PFSK-1 (cell line): Measurements from ENCODE around the gene RAB14.

Experiments used
- POLR2AphosphoS5 ChIP-seq: IDR thresholded peaks from 2 replicates; pipeline ENCODE4 v1.6.1; 2012; ENCODE audit warnings: low read depth, mild to moderate bottlenecking, control low read depth, low read length, moderate library complexity
- REST ChIP-seq, 2 experiments: IDR thresholded peaks; 2 replicates each; pipeline versions ENCODE4 v1.6.1 to v1.8.0; 2011 to 2012; ENCODE audit warnings: low read depth in 2 of 2, low read length in 2 of 2, control low read depth in 1 of 2, inconsistent platforms in 1 of 2, mild to moderate bottlenecking in 1 of 2, moderate library complexity in 1 of 2; ENCODE audit not compliant: insufficient read depth in 1 of 2
- SIN3A ChIP-seq: IDR thresholded peaks from 2 replicates; pipeline ENCODE4 v1.6.1; 2012; ENCODE audit warnings: mild to moderate bottlenecking, low read length, moderate library complexity, borderline replicate concordance; ENCODE audit not compliant: insufficient read depth
- TAF1 ChIP-seq: IDR thresholded peaks from 2 replicates; pipeline ENCODE4 v1.6.1; 2012; ENCODE audit warnings: low read length, control low read depth, borderline replicate concordance; ENCODE audit not compliant: insufficient read depth

- no peak for TF ChIP-seq REST (IDR thresholded peaks at IDR 0.05; ENCODE audit: insufficient read depth in 1 of 2, low read depth in 2 of 2, low read length in 2 of 2)
- no peak for TF ChIP-seq SIN3A
- no peak for TF ChIP-seq POLR2AphosphoS5
- no peak for TF ChIP-seq TAF1
Observed at GRCh38 chr9:121143771-121144170, 57.9 kb downstream of the RAB14 start.
